ENCODE data around the gene EYA2. TPM values are rescaled to one million over a fixed set of nuclear protein-coding genes. Genes with fewer than 3 reads are reported as not detected.

Gene EYA2
- total and polyA plus RNA-seq, 2 donors from 2014 or later: 2.6 to 7.9 TPM

DNA sequence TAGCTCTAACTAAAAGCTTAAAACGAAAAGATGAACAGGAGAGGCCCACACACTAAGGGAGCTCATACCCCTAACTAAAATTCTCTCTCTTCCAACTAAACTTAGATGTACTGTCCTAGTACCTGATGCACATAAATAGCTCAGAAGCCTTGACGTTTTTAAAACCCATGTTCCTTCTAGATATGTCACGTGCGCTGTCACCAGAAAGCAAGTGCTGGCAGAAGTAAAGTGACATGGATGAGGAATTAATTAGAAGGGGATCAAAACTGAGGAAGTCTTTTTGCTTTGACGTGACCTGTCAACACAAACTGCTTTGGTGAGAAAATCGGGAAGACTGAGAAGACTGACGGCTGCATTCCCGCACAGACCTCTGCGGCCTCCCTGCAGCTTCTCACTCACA lies 319.3 kb downstream of the EYA2 start:
- Histone ChIP-seq H3K4me1 (ENCODE audit: control insufficient read depth in 2 of 3, insufficient read depth in 2 of 3, low read depth in 1 of 3, low read length in 3 of 3) (no peaks in the 10 kb centered on the region), H3K36me3 (ENCODE audit: control insufficient read depth in 2 of 3, insufficient read depth in 3 of 3, low read length in 3 of 3) (peaks cover 10 to 42% (median 41%) of the 10 kb centered on the region in 3 donors), H3K9me3 (ENCODE audit: control insufficient read depth in 2 of 3, insufficient read depth in 1 of 3, low read length in 3 of 3) (no peaks in the 10 kb centered on the region), H3K27ac (ENCODE audit: low read depth in 2 of 2, low read length in 2 of 2) (no peak overlapping the region), H3K4me3 (ENCODE audit: low read length in 3 of 3) (no peak overlapping the region), H3K9ac (ENCODE audit: low read length in 3 of 3) (no peak overlapping the region), H3K27me3 (ENCODE audit: control insufficient read depth, insufficient read depth, low read length) (no peaks in the 10 kb centered on the region)
- no peak for TF ChIP-seq CTCF (IDR thresholded peaks at IDR 0.05; ENCODE audit: borderline replicate concordance, extremely low read depth, insufficient read depth)
- intact Hi-C loops (cut with DNase I): no loop called here
- FAIRE-seq (no peak), DNase-seq (no peak)

DNA sequence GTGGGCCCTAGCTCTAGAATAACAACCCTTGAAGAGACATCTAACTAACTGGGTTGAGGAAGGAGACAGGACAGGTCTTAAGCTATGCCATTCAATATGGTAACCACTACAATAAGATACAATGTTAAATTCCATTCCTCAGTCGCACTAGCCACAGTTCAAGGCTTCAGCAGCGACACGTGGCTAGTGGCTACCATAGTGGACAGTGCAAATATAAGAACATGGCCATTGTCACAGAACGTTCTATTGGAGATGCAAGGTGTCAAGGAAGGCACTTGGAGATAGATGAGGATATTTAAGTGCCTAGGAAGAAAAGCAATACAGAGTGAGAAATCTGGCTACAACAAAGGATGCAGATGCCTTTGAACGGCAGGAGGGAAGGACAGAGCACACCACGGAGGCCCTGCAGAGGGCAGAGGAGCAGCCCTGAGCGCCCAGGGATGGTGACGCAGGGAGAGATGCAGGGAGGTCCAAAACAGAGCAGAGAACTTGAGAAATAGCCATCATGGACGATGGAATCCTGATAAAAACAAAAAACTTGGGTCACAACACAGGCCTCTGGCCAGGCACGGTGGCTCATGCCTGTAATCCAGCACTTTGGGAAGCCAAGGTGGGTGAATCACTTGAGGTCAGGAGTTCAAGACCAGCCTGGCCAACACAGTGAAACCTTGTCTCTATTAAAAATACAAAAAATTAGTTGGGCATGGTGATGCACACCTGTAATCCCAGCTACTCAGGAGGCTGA lies 321.2 kb downstream of the EYA2 start:
- Histone ChIP-seq H3K4me1 (ENCODE audit: control insufficient read depth in 2 of 3, insufficient read depth in 2 of 3, low read depth in 1 of 3, low read length in 3 of 3) (no peaks in the 10 kb centered on the region), H3K27ac (ENCODE audit: low read depth in 2 of 2, low read length in 2 of 2) (no peak overlapping the region), H3K9me3 (ENCODE audit: control insufficient read depth in 2 of 3, insufficient read depth in 1 of 3, low read length in 3 of 3) (no peaks in the 10 kb centered on the region), H3K27me3 (ENCODE audit: control insufficient read depth, insufficient read depth, low read length) (no peaks in the 10 kb centered on the region), H3K4me3 (ENCODE audit: low read length in 3 of 3) (no peak overlapping the region), H3K36me3 (ENCODE audit: control insufficient read depth in 2 of 3, insufficient read depth in 3 of 3, low read length in 3 of 3) (peaks cover 7 to 39% (median 33%) of the 10 kb centered on the region in 3 donors), H3K9ac (ENCODE audit: low read length in 3 of 3) (no peak overlapping the region)
- DNase-seq: no peak
- no peak for FAIRE-seq
- intact Hi-C loops (cut with DNase I): no loop called here
- no peak for TF ChIP-seq CTCF (IDR thresholded peaks at IDR 0.05; ENCODE audit: borderline replicate concordance, extremely low read depth, insufficient read depth)

GRCh38 chr20:47216819-47217410 lies 322.3 kb downstream of the EYA2 start:
- no peak for DNase-seq
- no peaks in the 10 kb centered on the region for H3K27me3 ChIP-seq (ENCODE audit: control insufficient read depth, insufficient read depth, low read length)
- no peak overlapping the region for H3K4me3 ChIP-seq (ENCODE audit: low read length in 3 of 3)
- no peaks in the 10 kb centered on the region for H3K4me1 ChIP-seq (ENCODE audit: control insufficient read depth in 2 of 3, insufficient read depth in 2 of 3, low read depth in 1 of 3, low read length in 3 of 3)
- intact Hi-C loops (cut with DNase I): no loop called here
- H3K27ac ChIP-seq (ENCODE audit: low read depth in 2 of 2, low read length in 2 of 2): no peak overlapping the region
- no peak for TF ChIP-seq CTCF (IDR thresholded peaks at IDR 0.05; ENCODE audit: borderline replicate concordance, extremely low read depth, insufficient read depth)
- no peak for FAIRE-seq
- peaks cover 7 to 41% (median 25%) of the 10 kb centered on the region in 3 donors for H3K36me3 ChIP-seq (ENCODE audit: control insufficient read depth in 2 of 3, insufficient read depth in 3 of 3, low read length in 3 of 3)
- H3K9ac ChIP-seq (ENCODE audit: low read length in 3 of 3): no peak overlapping the region
- no peaks in the 10 kb centered on the region for H3K9me3 ChIP-seq (ENCODE audit: control insufficient read depth in 2 of 3, insufficient read depth in 1 of 3, low read length in 3 of 3)

Data from kidney (tissue), 14 donors.